SU-DHL-6 (cell line): ENCODE results near the gene BTG3.

Experiments used
- H2AFZ ChIP-seq: fragments of 200-600 bp; sonication (generic); 2 replicates; pipeline ENCODE4 v1.6.1; 2014; ENCODE audit warnings: low read depth, mild to moderate bottlenecking, moderate library complexity, mixed read lengths, antibody characterized with exemption, low read length; ENCODE audit not compliant: severe bottlenecking
- H3F3A ChIP-seq: fragments of 200-600 bp; shearing (Covaris generic); 2 replicates; pipeline ENCODE4 v1.6.0; 2016; ENCODE audit warnings: antibody characterized with exemption, mild to moderate bottlenecking; ENCODE audit not compliant: insufficient read depth
- H3K27ac ChIP-seq: fragments of 200-600 bp; sonication (generic); 2 replicates; pipeline ENCODE4 v1.5.1; 2016; ENCODE audit warnings: low read depth, mild to moderate bottlenecking, low read length, moderate library complexity, mixed read lengths
- H3K27me3 ChIP-seq: fragments of 200-600 bp; sonication (generic), shearing (Covaris generic); 2 replicates; pipeline ENCODE4 v1.6.0; 2014; ENCODE audit warnings: mild to moderate bottlenecking, low read length
- H3K36me3 ChIP-seq: fragments of 200-600 bp; sonication (generic); 2 replicates; pipeline ENCODE4 v1.6.1; 2014; ENCODE audit warnings: mild to moderate bottlenecking, low read length, mixed read lengths
- H3K4me2 ChIP-seq: fragments of 300-600, 200-600 bp; shearing (Covaris generic), sonication (generic); 2 replicates; pipeline ENCODE4 v1.6.0; 2014; ENCODE audit warnings: low read length, low read depth, mild to moderate bottlenecking; ENCODE audit not compliant: poor library complexity, severe bottlenecking
- H3K4me3 ChIP-seq: fragments of 200-600 bp; sonication (generic); 2 replicates; pipeline ENCODE4 v1.5.1; 2014; ENCODE audit warnings: antibody characterized with exemption, low read length, mild to moderate bottlenecking, mixed read lengths; ENCODE audit not compliant: insufficient read depth, poor library complexity, severe bottlenecking
- H3K79me2 ChIP-seq: fragments of 200-600 bp; sonication (generic); 2 replicates; pipeline ENCODE4 v1.6.1; 2014; ENCODE audit warnings: mild to moderate bottlenecking, low read length, moderate library complexity; ENCODE audit not compliant: insufficient read depth
- H3K9ac ChIP-seq: fragments of 200-600 bp; sonication (generic); 2 replicates; pipeline ENCODE4 v1.7.0; 2014; ENCODE audit warnings: mild to moderate bottlenecking, low read length
- H3K9me2 ChIP-seq: fragments of 200-600 bp; sonication (generic); replicated peaks from 2 replicates; pipeline ENCODE4 v1.6.1; 2014; ENCODE audit warnings: low read length; ENCODE audit not compliant: insufficient read depth
- H3K9me3 ChIP-seq: fragments of 200-600 bp; sonication (generic); 2 replicates; pipeline ENCODE4 v1.6.1; 2014; ENCODE audit warnings: low read length, mixed read lengths; ENCODE audit not compliant: insufficient read depth
- H4K20me1 ChIP-seq: fragments of 200-600 bp; sonication (generic); 2 replicates; pipeline ENCODE4 v1.6.1; 2014; ENCODE audit warnings: low read depth, mild to moderate bottlenecking, antibody characterized with exemption, low read length, moderate library complexity, mixed read lengths
- EZH2phosphoT487 ChIP-seq: fragments of 200-600 bp; sonication (generic), shearing (Covaris generic); conservative IDR thresholded peaks from 2 replicates; pipeline ENCODE4 v1.6.1; 2018; ENCODE audit warnings: mild to moderate bottlenecking, antibody characterized with exemption, low read length, moderate library complexity, mixed read lengths
- TF ChIP-seq, protein P1 (sequence below): fragments of 200-600 bp; sonication (generic); IDR thresholded peaks from one replicate; pipeline ENCODE4 v1.5.1; 2017; ENCODE audit warnings: antibody characterized with exemption, mild to moderate bottlenecking, low read length, moderate library complexity; ENCODE audit not compliant: insufficient read depth, poor library complexity, severe bottlenecking

The BTG3 gene

DNA sequence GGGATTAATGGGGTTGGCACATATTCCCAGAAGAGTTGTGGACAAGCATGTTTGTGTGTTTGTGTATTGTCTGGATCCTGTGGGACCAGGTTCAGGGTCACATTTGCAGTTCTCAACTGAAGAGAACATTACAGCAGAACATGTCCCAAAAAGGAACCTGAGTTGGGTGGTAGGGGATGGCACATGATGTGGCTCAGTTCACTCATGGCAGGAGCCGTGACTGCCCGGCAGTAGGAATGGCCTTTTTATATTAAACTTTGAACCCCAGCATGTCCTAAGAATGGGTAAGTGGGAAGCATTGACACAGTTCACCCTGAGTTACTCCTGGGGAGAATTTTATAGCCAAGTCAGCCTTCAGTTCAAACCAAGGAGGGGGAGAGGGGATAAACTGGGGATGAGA lies 58.6 kb downstream of the BTG3 start:
- Histone ChIP-seq H3K27me3 (no peaks in the 10 kb centered on the region), H4K20me1 (no peaks in the 10 kb centered on the region), H3F3A (no peaks in the 10 kb centered on the region), H3K36me3 (no peaks in the 10 kb centered on the region), H3K4me2 (no peak overlapping the region), H2AFZ (no peak overlapping the region), H3K27ac (no peak overlapping the region), H3K9me3 (no peaks in the 10 kb centered on the region), H3K9me2 (no peaks in the 10 kb centered on the region), H3K9ac (no peak overlapping the region), H3K4me3 (no peak overlapping the region), H3K79me2 (no peaks in the 10 kb centered on the region)
- TF ChIP-seq, protein P1, sequence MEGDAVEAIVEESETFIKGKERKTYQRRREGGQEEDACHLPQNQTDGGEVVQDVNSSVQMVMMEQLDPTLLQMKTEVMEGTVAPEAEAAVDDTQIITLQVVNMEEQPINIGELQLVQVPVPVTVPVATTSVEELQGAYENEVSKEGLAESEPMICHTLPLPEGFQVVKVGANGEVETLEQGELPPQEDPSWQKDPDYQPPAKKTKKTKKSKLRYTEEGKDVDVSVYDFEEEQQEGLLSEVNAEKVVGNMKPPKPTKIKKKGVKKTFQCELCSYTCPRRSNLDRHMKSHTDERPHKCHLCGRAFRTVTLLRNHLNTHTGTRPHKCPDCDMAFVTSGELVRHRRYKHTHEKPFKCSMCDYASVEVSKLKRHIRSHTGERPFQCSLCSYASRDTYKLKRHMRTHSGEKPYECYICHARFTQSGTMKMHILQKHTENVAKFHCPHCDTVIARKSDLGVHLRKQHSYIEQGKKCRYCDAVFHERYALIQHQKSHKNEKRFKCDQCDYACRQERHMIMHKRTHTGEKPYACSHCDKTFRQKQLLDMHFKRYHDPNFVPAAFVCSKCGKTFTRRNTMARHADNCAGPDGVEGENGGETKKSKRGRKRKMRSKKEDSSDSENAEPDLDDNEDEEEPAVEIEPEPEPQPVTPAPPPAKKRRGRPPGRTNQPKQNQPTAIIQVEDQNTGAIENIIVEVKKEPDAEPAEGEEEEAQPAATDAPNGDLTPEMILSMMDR, result no peak
- no peak for TF ChIP-seq EZH2phosphoT487

DNA sequence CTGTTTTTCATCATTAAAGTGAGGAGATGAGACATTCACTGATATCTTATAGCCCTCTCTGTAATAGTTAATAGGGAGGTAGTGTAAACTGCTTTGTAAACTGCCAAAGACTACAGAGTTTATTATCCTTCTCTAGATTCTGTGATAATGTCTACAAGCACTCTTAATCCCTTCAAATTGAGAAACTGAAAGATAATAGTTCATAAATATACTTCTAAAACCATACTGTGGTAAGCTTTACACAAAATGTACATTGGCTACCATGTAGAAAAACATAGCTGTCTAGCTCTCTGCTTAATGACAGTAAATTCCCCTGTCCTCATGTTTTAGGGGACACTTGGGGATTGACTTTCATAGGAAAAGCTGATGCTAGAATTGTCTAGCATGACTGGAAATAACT lies 60.3 kb downstream of the BTG3 start:
- Histone ChIP-seq H2AFZ (no peak overlapping the region), H3K27me3 (no peaks in the 10 kb centered on the region), H3F3A (no peaks in the 10 kb centered on the region), H3K36me3 (no peaks in the 10 kb centered on the region), H3K27ac (no peak overlapping the region), H3K4me2 (no peak overlapping the region), H3K79me2 (no peaks in the 10 kb centered on the region), H4K20me1 (no peaks in the 10 kb centered on the region), H3K9me2 (no peaks in the 10 kb centered on the region), H3K9ac (no peak overlapping the region), H3K9me3 (no peaks in the 10 kb centered on the region), H3K4me3 (no peak overlapping the region)
- no peak for TF ChIP-seq EZH2phosphoT487
- TF ChIP-seq, protein P1, result no peak

DNA sequence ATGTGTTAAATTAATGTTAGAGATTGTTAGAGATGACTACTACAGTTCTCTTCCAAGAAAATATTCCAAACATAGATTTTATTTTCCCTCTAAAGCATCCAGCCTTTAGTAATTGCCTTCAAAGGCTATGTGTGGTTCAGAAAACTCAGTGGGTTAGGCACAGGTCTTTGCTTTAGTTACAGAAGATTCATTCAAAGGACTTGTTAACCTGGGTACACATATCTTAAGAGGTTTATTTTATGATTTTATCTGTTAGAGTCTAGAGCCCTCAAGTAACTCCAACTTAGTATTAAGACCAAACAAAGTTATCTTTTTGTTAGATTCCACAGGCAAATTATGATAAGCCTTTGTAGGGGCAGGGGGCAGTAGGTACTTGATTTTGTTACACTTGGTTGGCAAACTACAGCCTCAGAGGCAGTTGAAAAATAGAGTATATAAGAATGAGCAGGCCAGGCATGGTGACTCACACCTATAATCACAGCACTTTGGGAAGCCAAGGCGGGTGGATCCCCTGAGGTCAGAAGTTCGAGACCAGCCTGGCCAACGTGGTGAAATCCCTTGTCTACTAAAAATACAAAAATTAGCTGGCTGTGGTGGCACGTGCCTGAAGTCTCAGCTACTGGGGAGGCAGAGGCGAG lies 61.9 kb downstream of the BTG3 start:
- no peak overlapping the region for H3K4me3 ChIP-seq
- no peaks in the 10 kb centered on the region for H3F3A ChIP-seq
- H3K27me3 ChIP-seq, result no peaks in the 10 kb centered on the region
- no peaks in the 10 kb centered on the region for H3K79me2 ChIP-seq
- H4K20me1 ChIP-seq, result no peaks in the 10 kb centered on the region
- no peak overlapping the region for H3K27ac ChIP-seq
- no peaks in the 10 kb centered on the region for H3K9me2 ChIP-seq
- no peak for TF ChIP-seq EZH2phosphoT487
- TF ChIP-seq, protein P1, result no peak
- no peak overlapping the region for H3K4me2 ChIP-seq
- no peaks in the 10 kb centered on the region for H3K36me3 ChIP-seq
- no peak overlapping the region for H2AFZ ChIP-seq
- no peaks in the 10 kb centered on the region for H3K9me3 ChIP-seq
- H3K9ac ChIP-seq, result no peak overlapping the region
